Colon (tissue), 2 donors: ENCODE results near the gene SLC6A13.

ENCODE experiments used
- FAIRE-seq: peaks from 2 replicates; lab custom pipeline; 2012; peaks lifted over from hg19 to GRCh38; lab: Jason Lieb, UNC
- donor health status: control.
- donor health status: control.

SLC6A13 gene

GRCh38 chr12:177980-178828, 84.4 kb downstream of the SLC6A13 start:
- no peak for FAIRE-seq

- FAIRE-seq, result no peak
These were observed 85.2 kb downstream of the SLC6A13 start for GRCh38 chr12:177336-177979.

GRCh38 chr12:176321-177181, 86.1 kb downstream of the SLC6A13 start:
- no peak for FAIRE-seq

GRCh38 chr12:175759-176158, 86.9 kb downstream of the SLC6A13 start:
- no peak for FAIRE-seq

GRCh38 chr12:175250-175649, 87.4 kb downstream of the SLC6A13 start:
- no peak for FAIRE-seq

GRCh38 chr12:174596-174995, 88.0 kb downstream of the SLC6A13 start:
- no peak for FAIRE-seq

GRCh38 chr12:174124-174523, 88.5 kb downstream of the SLC6A13 start:
- FAIRE-seq, result no peak

GRCh38 chr12:172732-173161, 89.9 kb downstream of the SLC6A13 start:
- no peak for FAIRE-seq

GRCh38 chr12:171743-172676, 90.6 kb downstream of the SLC6A13 start:
- FAIRE-seq, result no peak

- no peak for FAIRE-seq
These were observed 91.4 kb downstream of the SLC6A13 start for GRCh38 chr12:171276-171675.
